Measurements from ENCODE around the gene AKT3.

DNA sequence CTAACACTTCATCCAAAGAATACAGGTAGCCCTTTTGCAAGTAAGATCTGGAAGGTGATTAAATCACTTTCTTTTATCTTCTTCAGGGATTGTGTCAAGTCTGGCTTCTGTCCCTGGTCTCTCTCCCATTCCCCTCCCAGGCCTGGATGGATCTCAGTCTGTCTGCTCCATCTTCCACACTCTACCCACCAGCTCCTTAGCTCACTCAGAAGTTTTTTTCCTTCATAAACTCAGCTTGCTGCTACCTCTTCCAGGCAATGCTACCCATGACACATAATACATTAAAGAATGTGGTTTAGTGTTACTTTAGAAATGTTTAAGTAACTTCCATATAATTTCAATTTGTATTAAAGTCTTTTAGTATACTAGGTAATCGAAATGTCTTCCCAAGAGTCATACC is 133.1 kb downstream of the AKT3 start:
- TF ChIP-seq, protein P1, sequence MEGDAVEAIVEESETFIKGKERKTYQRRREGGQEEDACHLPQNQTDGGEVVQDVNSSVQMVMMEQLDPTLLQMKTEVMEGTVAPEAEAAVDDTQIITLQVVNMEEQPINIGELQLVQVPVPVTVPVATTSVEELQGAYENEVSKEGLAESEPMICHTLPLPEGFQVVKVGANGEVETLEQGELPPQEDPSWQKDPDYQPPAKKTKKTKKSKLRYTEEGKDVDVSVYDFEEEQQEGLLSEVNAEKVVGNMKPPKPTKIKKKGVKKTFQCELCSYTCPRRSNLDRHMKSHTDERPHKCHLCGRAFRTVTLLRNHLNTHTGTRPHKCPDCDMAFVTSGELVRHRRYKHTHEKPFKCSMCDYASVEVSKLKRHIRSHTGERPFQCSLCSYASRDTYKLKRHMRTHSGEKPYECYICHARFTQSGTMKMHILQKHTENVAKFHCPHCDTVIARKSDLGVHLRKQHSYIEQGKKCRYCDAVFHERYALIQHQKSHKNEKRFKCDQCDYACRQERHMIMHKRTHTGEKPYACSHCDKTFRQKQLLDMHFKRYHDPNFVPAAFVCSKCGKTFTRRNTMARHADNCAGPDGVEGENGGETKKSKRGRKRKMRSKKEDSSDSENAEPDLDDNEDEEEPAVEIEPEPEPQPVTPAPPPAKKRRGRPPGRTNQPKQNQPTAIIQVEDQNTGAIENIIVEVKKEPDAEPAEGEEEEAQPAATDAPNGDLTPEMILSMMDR (IDR thresholded peaks at IDR 0.05) = no peak
- TF ChIP-seq POLR2A (IDR thresholded peaks at IDR 0.05) (no peak), POLR2AphosphoS5 (IDR thresholded peaks at IDR 0.05) (no peak), EP300 (IDR thresholded peaks at IDR 0.05) (no peak)
